ENCODE results near the gene ADAMTS17.

ADAMTS17 gene

GRCh38 chr15:100266166-100266565 lies 75.6 kb downstream of the ADAMTS17 start:
- no peak for DNase-seq

- DNase-seq, result no peak
Observed at GRCh38 chr15:100265641-100266035, 76.1 kb downstream of the ADAMTS17 start.

- no peak for DNase-seq
Observed at GRCh38 chr15:100264994-100265640, 76.7 kb downstream of the ADAMTS17 start.

DNA sequence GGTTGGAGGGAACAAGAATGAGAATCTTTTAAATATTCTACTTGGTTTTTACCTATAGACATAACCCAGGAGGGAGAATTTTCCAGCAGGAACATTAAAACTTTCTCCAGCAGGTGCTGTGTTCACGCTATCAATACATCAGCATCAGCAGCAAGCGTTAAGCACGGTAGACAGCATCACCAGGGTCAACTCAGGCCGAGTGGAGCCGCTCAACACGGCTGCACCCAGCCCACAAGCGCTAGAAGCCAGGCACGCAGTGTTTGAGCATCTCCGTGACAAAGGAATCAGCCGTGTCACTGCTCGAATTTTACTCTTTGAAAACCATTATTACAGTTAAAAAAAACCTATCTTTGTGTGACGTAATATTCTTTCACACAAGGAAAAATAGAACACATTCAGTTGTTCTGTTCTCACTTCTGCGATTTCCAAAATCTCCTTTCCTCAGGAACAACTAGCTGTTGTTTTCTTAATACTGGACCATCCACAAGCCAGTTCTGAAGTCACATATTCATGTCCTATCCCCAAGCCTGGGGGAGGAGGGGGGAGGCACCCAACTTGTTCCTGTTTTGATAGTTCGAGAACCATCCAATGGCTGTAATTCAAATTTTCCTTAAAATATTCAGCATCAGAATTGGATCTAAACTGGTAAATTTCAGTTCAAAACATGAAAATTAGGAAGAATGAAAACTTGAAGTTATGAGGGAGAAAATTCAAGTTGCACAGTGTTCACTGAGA lies 77.9 kb downstream of the ADAMTS17 start:
- DNase-seq, result no peak

GRCh38 chr15:100263031-100263430 lies 78.7 kb downstream of the ADAMTS17 start:
- DNase-seq, result no peak

DNA sequence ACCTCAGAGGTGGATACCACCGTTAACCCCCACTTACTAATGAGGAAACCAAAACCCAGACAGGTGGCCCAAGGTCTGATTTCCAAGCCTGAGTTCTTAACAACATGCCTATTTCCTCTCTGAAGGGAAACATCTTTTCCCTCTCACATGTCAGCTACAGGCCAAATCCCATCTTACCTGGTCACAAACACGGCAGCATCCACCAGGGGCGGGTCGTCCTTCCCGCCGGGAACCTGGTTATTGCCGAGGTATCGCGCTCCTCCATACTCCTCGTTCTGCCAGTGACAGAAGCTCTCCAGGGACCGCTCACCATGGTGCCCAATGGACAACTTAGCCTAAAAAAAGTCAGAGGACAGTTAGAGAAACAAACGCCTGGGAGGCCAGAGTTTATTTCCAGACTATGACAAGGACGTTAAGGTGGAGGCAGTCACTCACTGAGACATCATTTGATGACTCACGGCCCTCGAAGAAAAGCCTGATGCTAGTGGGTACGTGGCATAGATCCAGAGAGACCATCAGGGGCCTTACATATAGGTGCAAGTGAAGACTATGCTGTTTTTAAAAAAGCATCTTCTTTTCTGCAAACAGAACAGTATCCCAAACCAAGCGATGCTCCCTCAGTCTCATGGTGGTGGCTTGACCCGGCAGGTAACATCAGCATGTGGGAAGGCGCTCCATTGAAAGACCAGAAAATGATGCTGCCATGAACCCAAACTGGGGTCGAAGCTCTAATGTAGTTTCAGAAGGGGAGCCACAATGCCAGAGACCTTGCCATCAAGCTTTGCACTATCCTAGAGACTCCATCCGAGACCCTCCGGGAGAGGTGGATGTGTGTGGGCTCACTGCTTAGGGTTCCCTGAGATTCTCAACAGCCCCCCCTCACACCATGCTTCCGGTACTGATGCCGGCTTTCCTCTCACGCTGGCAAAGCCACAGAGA lies 80.2 kb downstream of the ADAMTS17 start:
- DNase-seq, result no peak

DNA sequence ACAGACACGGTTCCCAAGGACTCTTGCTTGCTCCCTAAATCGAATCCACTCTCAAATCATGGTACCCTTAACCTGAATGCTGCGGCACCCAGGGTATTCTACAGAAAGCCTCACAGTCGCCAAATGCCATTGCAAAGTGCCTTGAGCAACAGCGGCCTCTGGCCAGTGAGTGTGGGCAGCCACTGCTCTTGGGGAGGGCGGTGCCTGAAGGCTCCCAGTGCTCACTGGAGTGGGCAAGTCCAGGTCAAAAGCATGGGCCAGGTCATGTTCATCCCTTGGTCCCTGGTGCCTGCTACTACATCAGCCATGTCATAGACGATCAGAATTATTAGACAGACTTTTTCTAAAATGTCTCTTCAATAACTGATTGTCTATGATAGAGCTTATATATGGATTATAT lies 82.5 kb downstream of the ADAMTS17 start:
- no peak for DNase-seq

DNA sequence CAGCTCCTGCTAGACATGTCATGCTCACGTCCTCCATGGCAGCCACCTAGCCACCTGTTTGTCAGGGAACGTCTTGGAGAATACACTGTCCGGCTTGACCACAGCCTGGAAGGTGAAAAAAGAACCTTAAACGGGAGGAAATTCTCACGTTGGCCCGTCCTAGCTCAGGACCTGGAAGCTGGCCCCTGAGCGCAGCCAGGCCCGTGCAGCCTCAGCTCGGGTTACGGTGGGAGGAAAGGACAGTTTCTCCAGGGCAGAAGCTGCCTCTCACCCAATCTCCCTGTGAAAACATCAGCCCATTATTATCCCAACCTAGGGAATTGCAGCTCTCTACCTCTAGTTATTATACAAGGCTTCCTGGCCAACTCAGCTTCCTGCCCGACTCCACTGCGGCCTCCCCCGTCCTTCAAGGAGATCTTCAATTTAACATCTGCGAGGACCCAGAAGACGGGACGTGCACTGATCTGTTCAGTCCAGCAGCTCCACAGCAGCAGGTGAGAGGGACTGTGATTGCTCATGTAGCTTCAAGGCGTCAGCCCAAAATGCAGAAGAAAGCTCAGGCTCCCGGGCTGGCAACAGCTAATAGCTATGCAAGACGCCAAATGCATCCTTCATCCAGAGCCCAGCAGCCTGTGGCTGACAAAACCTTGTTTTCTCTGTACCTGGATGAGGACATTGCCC lies 84.7 kb downstream of the ADAMTS17 start:
- DNase-seq, result no peak

DNA sequence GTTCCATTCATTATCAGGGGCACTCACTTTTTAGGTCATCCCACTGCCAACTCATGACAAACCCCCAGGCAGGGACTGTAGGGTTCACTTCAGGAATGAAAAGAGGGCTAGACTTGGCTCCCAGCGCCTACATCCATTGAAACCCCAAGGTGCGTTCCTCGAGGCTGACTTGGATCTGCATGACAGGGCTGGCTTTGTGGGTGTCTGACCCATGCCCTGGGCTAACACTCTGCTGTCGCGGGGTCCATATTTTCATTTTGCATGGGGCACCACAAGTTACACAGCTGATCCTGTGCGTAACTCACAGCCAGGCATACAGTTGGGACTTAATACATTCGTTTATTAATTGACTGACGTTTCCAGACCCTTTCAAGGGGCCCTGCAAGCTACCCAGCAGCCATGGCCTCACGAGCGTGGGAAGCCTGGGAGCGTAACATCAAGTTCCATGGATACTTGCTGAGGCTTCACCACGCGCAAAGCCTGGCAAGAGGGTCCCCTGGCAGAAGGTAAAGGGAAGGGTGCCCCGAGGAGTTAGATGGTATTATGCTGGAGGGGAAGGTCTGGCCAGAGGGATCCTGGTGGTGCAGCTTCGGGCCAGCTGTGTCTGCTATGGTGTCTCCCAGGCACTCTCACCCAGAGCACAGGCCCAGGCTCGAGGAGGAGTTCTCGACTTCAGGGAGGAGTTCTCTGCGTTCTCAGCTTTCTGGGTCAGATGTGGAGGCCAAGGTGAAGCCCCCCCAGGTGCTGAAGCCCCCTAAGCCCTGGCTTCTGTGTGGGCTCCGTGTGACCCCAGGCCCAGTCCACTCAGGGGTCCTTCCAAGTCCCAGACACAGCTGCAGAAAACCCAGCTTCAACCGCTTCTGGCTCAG lies 85.4 kb downstream of the ADAMTS17 start:
- no peak for DNase-seq

GRCh38 chr15:100255644-100256043 lies 86.1 kb downstream of the ADAMTS17 start:
- no peak for DNase-seq

- no peak for DNase-seq
Observed at GRCh38 chr15:100254691-100255090, 87.1 kb downstream of the ADAMTS17 start.

- no peak for DNase-seq
Observed at GRCh38 chr15:100254285-100254684, 87.5 kb downstream of the ADAMTS17 start.

GRCh38 chr15:100253640-100254039 lies 88.1 kb downstream of the ADAMTS17 start:
- no peak for DNase-seq

DNA sequence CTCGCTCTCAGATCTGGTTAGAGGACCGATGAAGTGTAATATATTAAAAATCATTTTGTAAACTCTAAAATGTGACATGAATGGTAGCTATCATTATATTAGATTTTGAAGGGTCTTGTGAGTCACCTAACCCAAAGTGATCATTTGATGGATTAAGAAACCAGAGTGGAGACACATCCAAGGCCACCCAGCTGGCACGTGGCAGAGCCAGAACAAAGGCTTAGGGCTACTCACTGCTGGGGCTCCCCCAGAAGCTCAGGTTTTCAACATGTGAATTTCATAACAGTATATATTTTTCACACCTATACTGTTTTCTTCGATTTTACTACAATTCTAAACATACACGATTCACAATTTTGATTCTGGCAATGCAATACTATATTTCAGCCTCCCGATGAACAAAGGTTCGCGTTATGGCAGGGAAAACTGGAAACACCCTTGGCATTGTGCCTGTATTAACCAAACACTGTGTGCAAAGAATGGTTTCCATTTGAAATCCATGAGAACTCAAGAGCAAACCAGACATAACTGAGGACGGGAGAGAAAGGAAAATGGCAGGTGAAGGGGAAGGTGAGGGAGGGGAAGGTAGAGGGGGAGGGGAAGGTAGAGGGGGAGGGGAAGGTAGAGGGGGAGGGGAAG lies 88.9 kb downstream of the ADAMTS17 start:
- DNase-seq, result no peak

GRCh38 chr15:100252359-100252758 lies 89.4 kb downstream of the ADAMTS17 start:
- no peak for DNase-seq

GRCh38 chr15:100250176-100250800 lies 91.5 kb downstream of the ADAMTS17 start:
- no peak for DNase-seq

- DNase-seq, result no peak
Observed at GRCh38 chr15:100249096-100249815, 92.5 kb downstream of the ADAMTS17 start.

DNA sequence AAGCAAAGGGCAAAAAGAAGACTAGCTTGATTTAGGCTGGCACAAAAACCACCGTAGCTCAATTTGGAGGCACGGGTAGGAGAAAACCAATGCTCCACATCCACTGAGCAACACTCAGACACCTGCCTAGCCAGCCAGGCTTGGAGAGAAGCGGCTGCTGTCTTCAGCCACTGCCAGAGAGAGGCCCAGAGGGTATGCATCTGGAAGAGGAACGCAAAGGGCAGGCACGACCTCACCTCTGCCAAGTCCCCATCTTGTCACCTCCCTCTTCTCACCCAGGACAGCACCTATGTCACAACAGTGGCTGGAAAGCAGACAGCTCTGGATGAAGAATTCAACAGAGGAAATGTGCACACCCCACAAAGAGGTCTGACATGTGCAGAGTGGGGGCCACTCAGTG lies 93.5 kb downstream of the ADAMTS17 start:
- DNase-seq, result no peak

- DNase-seq, result no peak
Observed at GRCh38 chr15:100247228-100248225, 94.2 kb downstream of the ADAMTS17 start.

All from retina (tissue), 1 donor.